Endothelial cell of umbilical vein (primary cell): ENCODE data around the gene LCOR. TPM values are rescaled to one million over a fixed set of nuclear protein-coding genes. Genes with fewer than 3 reads are reported as not detected.

Source experiments
- BruUV-seq: library from RNA; stranded (reverse); fragments of 400-500 nt; replicated peaks from 2 replicates; lab custom pipeline; 2021; lab: Mats Ljungman, UMichigan
- CTCF ChIA-PET: fragments of 300-600, 350-600 bp; sonication (Branson Sonifier 250); formaldehyde crosslinking; loops from one replicate; lab custom pipeline; 2021; ENCODE audit warnings: antibody characterized with exemption, inconsistent platforms; lab: Charles Lee
- POLR2A ChIA-PET: fragments of 300-600, 350-600 bp; sonication (Branson Sonifier 250); formaldehyde crosslinking; loops from one replicate; lab custom pipeline; 2021; ENCODE audit warnings: antibody characterized with exemption, inconsistent platforms; lab: Charles Lee
- DNase-seq: peaks from one replicate; pipeline ENCODE4 v3.0.0-alpha.2; 2011; ENCODE audit warnings: low read depth, low spot score
- FAIRE-seq: peaks from 2 replicates; lab custom pipeline; 2011; peaks lifted over from hg19 to GRCh38; lab: Jason Lieb, UNC
- H2AFZ ChIP-seq: 2 replicates; pipeline ENCODE4 v1.6.0; 2012; ENCODE audit warnings: low read depth, low read length, control low read depth, inconsistent platforms
- H3K27ac ChIP-seq: 2 replicates; pipeline ENCODE4 v1.5.1; 2011; ENCODE audit warnings: low read depth, mild to moderate bottlenecking, control low read depth, low read length, moderate library complexity; ENCODE audit not compliant: insufficient read depth
- H3K27me3 ChIP-seq, 2 experiments: 2 replicates each; pipeline versions ENCODE4 v1.6.0 to v1.6.1; 2011; ENCODE audit warnings: low read length in 2 of 2, mixed read lengths in 1 of 2; ENCODE audit not compliant: control insufficient read depth in 2 of 2, insufficient read depth in 2 of 2
- H3K36me3 ChIP-seq, 2 experiments: 2 replicates in 1 of 2; 3 replicates in 1 of 2; pipeline ENCODE4 v1.5.1; 2011; ENCODE audit warnings: low read length in 2 of 2, mild to moderate bottlenecking in 1 of 2, moderate library complexity in 1 of 2; ENCODE audit not compliant: control insufficient read depth in 2 of 2, insufficient read depth in 2 of 2; ENCODE audit errors: extremely low read depth in 1 of 2
- H3K4me1 ChIP-seq: 3 replicates; pipeline ENCODE4 v1.5.1; 2011; ENCODE audit warnings: mild to moderate bottlenecking, low read length; ENCODE audit not compliant: control insufficient read depth, insufficient read depth; ENCODE audit errors: extremely low read depth
- H3K4me2 ChIP-seq: 2 replicates; pipeline ENCODE4 v1.6.1; 2011; ENCODE audit warnings: low read length, control low read depth, mixed read lengths; ENCODE audit not compliant: insufficient read depth
- H3K4me3 ChIP-seq, 3 experiments: fragments of 200-600 bp in 1 of 3; sonication (generic), shearing (Covaris generic) in 1 of 3; replicated peaks in 1 of 3; 2 replicates each; pipeline ENCODE4 v1.5.1; 2011 to 2016; ENCODE audit warnings: control low read depth in 3 of 3, low read length in 3 of 3, mild to moderate bottlenecking in 2 of 3, inconsistent platforms in 1 of 3, low read depth in 1 of 3, moderate library complexity in 1 of 3; ENCODE audit not compliant: insufficient read depth in 1 of 3
- H3K79me2 ChIP-seq: 2 replicates; pipeline ENCODE4 v1.6.0; 2012; ENCODE audit warnings: low read length, inconsistent platforms; ENCODE audit not compliant: control insufficient read depth, insufficient read depth
- H3K9ac ChIP-seq: replicated peaks from 2 replicates; pipeline ENCODE3; 2011; ENCODE audit warnings: low read length, control low read depth; ENCODE audit not compliant: insufficient read depth; ENCODE audit errors: extremely low read depth
- H3K9me1 ChIP-seq: replicated peaks from 3 replicates; pipeline ENCODE4 v1.6.0; 2011; ENCODE audit warnings: mild to moderate bottlenecking, low read length; ENCODE audit not compliant: control insufficient read depth, insufficient read depth; ENCODE audit errors: extremely low read depth
- H3K9me3 ChIP-seq: replicated peaks from 2 replicates; pipeline ENCODE4 v1.5.1; 2012; ENCODE audit warnings: low read length, inconsistent platforms; ENCODE audit not compliant: control insufficient read depth, insufficient read depth
- H4K20me1 ChIP-seq: replicated peaks from 2 replicates; pipeline ENCODE3; 2011; ENCODE audit warnings: mild to moderate bottlenecking, low read length; ENCODE audit not compliant: control insufficient read depth, insufficient read depth; ENCODE audit errors: extremely low read depth
- CTCF ChIP-seq, 2 donors: IDR thresholded peaks; 1 replicate in 1 of 2; 2 replicates in 1 of 2; pipeline ENCODE4 v1.5.1; 2011; ENCODE audit warnings: low read length in 2 of 2, mild to moderate bottlenecking in 2 of 2, moderate library complexity in 2 of 2, control low read depth in 1 of 2, inconsistent platforms in 1 of 2, low read depth in 1 of 2; ENCODE audit not compliant: insufficient read depth in 1 of 2; ENCODE audit errors: extremely low read depth in 1 of 2
- EZH2 ChIP-seq: IDR thresholded peaks from 2 replicates; pipeline ENCODE4 v1.6.1; 2012; ENCODE audit warnings: borderline replicate concordance, low read depth, mild to moderate bottlenecking, moderate library complexity, low read length, inconsistent platforms; ENCODE audit not compliant: severe bottlenecking
- FOS ChIP-seq: IDR thresholded peaks from 2 replicates; pipeline ENCODE4 v1.6.1; 2011; ENCODE audit warnings: mild to moderate bottlenecking, low read length, moderate library complexity, borderline replicate concordance; ENCODE audit not compliant: insufficient read depth
- GATA2 ChIP-seq: IDR thresholded peaks from 2 replicates; pipeline ENCODE4 v1.7.0; 2011; ENCODE audit warnings: low read depth, mild to moderate bottlenecking, moderate library complexity, mixed read lengths, low read length; ENCODE audit not compliant: insufficient read length, insufficient read depth
- JUN ChIP-seq: IDR thresholded peaks from 2 replicates; pipeline ENCODE4 v1.6.1; 2011; ENCODE audit warnings: borderline replicate concordance, low read depth; ENCODE audit not compliant: insufficient read length, insufficient read depth
- MAX ChIP-seq: IDR thresholded peaks from 2 replicates; pipeline ENCODE4 v1.6.1; 2011; ENCODE audit not compliant: insufficient read depth, insufficient read length
- POLR2A ChIP-seq: IDR thresholded peaks from 2 replicates; pipeline ENCODE4 v1.6.1; 2012; ENCODE audit warnings: low read depth, mild to moderate bottlenecking, control low read depth, low read length
- POLR2AphosphoS5 ChIP-seq: IDR thresholded peaks from 2 replicates; pipeline ENCODE4 v1.6.1; 2012; ENCODE audit warnings: low read depth, mild to moderate bottlenecking, control low read depth, low read length, moderate library complexity; ENCODE audit not compliant: insufficient read depth
- dilution Hi-C: fragments of 300-500 bp; cut with MboI; formaldehyde crosslinking; loops from one replicate; pipeline ENCODE4 v1.15.0; 2019; ENCODE audit warnings: low sequenced_read_pairs; ENCODE audit not compliant: extremely low pct_ligation_motif_present
- intact Hi-C: fragments of 100-400 bp; cut with micrococcal nuclease; formaldehyde crosslinking; loops from one replicate; pipeline ENCODE4 v1.10.0; 2022
- polyA plus RNA-seq, 4 experiments: library from polyadenylated mRNA; depleted of rRNA in 3 of 4; stranded (reverse) in 3 of 4; unstranded in 1 of 4; fragments of >200 nt; gene quantifications; 2 replicates each; pipeline versions ENCODE4 v1.2.1 to v1.2.3, GENCODE V29; 2011 to 2012; ENCODE audit warnings: missing spikeins in 1 of 4
- total RNA-seq: library from RNA; stranded (reverse); gene quantifications from 2 replicates; pipeline ENCODE4 v1.2.3, GENCODE V29; 2021

LCOR gene
- total and polyA plus RNA-seq, 2 donors (not counting 3 experiments of a cell fraction or from before 2014, with no cell fraction given) = 11.6 to 39.0 TPM

- dilution Hi-C loops (no loop called here), intact Hi-C loops (no loop called here)
- Histone ChIP-seq H3K4me3 (no peak overlapping the region), H3K9me1 (no peaks in the 10 kb centered on the region), H3K9me3 (no peaks in the 10 kb centered on the region), H3K79me2 (no peaks in the 10 kb centered on the region), H3K4me2 (no peak overlapping the region), H2AFZ (no peak overlapping the region), H3K36me3 (no peaks in the 10 kb centered on the region), H3K9ac (no peak overlapping the region), H4K20me1 (no peaks in the 10 kb centered on the region), H3K4me1 (no peaks in the 10 kb centered on the region), H3K27ac (no peak overlapping the region), H3K27me3 (peaks cover 0 to 2% of the 10 kb centered on the region in 2 experiments)
- no TSS peak for BruUV-seq
- no peak for DNase-seq
- no peak for FAIRE-seq
- POLR2A ChIA-PET = no interaction called here
- no peak for TF ChIP-seq POLR2A
- TF ChIP-seq EZH2 = no peak
- TF ChIP-seq POLR2AphosphoS5 = no peak
- no peak for TF ChIP-seq CTCF (IDR thresholded peaks at IDR 0.05; ENCODE audit: extremely low read depth in 1 of 2, insufficient read depth in 1 of 2, low read depth in 1 of 2, low read length in 2 of 2)
- no peak for TF ChIP-seq FOS
- TF ChIP-seq GATA2 = no peak
- no peak for TF ChIP-seq MAX
- TF ChIP-seq JUN = no peak
- CTCF ChIA-PET = interaction anchor here (1.0 to 3.1 kb wide), 2 partner anchors 16 to 26 kb away, joined by 3 to 9 read pairs; no protein-coding TSS in a partner anchor
These were observed 167.2 kb downstream of the LCOR start for GRCh38 chr10:96999337-96999736.
